GM23338 (cell line): ENCODE data around the gene LSM2. TPM values are rescaled to one million over a fixed set of nuclear protein-coding genes. Genes with fewer than 3 reads are reported as not detected.

Experiments
- NANOG ChIP-seq: IDR thresholded peaks from 2 replicates; pipeline ENCODE4 v1.6.1; 2016; ENCODE audit warnings: antibody characterized with exemption, borderline replicate concordance
- polyA plus RNA-seq: library from polyadenylated mRNA; unstranded; fragments of >200 nt; fragmentation: Nextera tagmentation; extraction: Ambion mirVana; gene quantifications from 2 replicates; pipeline ENCODE4 v1.2.1, GENCODE V29; 2016
- small RNA-seq: library from RNA; depleted of rRNA; stranded (forward); fragments of <200 nt; gene quantifications from one replicate; pipeline ENCODE3, GENCODE V24; 2014; ENCODE audit warnings: low replicate concordance
- total RNA-seq: library from RNA; depleted of rRNA; stranded (reverse); fragments of >200 nt; shearing (Covaris generic); gene quantifications from 2 replicates; pipeline ENCODE4 v1.2.3, GENCODE V29; 2014; rRNA removed
- TF ChIP-seq, protein P1 (sequence below): IDR thresholded peaks from one replicate; pipeline ENCODE4 v1.6.1; 2018; ENCODE audit warnings: antibody characterized with exemption; ENCODE audit not compliant: unreplicated experiment
- TF ChIP-seq, protein P2 (sequence below), 2 experiments: fragments of 200-600 bp in 1 of 2; sonication (generic) in 1 of 2; conservative IDR thresholded peaks; 2 replicates each; pipeline versions ENCODE4 v1.5.1 to v1.6.1; 2016 to 2017; ENCODE audit warnings: antibody characterized with exemption in 2 of 2, low read depth in 2 of 2, mild to moderate bottlenecking in 2 of 2, moderate library complexity in 1 of 2

LSM2 gene
- total and polyA plus RNA-seq, 2 experiments from 2014 or later, result 106 to 140 TPM

DNA sequence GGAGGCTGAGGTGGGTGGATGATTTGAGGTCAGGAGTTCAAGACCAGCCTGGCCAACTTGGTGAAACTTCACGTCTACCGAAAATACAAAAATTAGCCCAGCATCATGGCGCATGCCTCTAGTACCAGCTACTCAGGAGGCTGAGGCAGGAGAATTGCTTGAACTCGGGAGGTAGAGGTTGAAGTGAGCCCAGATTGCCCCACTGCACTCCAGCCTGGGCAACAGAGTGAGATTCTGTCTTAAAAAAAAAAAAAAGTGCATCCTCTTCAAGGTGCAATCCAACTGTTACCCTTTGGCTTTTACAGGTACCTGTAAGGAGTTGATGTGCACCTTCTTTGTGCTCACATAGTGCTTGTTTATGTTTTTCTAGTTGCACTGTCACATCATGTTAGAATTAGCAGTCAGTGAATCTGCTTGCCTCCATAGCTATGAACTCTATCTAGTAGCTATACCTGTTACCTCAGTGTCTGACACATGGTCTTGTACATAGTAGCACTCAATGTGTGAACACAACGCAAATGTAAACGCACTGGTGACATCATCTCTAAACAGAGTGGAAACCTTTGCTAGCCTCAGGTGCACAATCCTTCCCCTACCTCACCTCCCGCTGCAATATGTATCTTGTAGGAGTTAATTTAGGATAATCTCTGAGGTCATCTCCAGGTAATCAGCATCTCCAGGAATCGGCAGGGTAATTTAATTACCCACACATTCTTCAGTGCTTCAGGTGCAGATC is 57.3 kb downstream of the LSM2 start (continued):
- TF ChIP-seq, protein P1, sequence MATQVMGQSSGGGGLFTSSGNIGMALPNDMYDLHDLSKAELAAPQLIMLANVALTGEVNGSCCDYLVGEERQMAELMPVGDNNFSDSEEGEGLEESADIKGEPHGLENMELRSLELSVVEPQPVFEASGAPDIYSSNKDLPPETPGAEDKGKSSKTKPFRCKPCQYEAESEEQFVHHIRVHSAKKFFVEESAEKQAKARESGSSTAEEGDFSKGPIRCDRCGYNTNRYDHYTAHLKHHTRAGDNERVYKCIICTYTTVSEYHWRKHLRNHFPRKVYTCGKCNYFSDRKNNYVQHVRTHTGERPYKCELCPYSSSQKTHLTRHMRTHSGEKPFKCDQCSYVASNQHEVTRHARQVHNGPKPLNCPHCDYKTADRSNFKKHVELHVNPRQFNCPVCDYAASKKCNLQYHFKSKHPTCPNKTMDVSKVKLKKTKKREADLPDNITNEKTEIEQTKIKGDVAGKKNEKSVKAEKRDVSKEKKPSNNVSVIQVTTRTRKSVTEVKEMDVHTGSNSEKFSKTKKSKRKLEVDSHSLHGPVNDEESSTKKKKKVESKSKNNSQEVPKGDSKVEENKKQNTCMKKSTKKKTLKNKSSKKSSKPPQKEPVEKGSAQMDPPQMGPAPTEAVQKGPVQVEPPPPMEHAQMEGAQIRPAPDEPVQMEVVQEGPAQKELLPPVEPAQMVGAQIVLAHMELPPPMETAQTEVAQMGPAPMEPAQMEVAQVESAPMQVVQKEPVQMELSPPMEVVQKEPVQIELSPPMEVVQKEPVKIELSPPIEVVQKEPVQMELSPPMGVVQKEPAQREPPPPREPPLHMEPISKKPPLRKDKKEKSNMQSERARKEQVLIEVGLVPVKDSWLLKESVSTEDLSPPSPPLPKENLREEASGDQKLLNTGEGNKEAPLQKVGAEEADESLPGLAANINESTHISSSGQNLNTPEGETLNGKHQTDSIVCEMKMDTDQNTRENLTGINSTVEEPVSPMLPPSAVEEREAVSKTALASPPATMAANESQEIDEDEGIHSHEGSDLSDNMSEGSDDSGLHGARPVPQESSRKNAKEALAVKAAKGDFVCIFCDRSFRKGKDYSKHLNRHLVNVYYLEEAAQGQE, result no peak
- TF ChIP-seq, protein P2, sequence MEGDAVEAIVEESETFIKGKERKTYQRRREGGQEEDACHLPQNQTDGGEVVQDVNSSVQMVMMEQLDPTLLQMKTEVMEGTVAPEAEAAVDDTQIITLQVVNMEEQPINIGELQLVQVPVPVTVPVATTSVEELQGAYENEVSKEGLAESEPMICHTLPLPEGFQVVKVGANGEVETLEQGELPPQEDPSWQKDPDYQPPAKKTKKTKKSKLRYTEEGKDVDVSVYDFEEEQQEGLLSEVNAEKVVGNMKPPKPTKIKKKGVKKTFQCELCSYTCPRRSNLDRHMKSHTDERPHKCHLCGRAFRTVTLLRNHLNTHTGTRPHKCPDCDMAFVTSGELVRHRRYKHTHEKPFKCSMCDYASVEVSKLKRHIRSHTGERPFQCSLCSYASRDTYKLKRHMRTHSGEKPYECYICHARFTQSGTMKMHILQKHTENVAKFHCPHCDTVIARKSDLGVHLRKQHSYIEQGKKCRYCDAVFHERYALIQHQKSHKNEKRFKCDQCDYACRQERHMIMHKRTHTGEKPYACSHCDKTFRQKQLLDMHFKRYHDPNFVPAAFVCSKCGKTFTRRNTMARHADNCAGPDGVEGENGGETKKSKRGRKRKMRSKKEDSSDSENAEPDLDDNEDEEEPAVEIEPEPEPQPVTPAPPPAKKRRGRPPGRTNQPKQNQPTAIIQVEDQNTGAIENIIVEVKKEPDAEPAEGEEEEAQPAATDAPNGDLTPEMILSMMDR (conservative IDR thresholded peaks at IDR 0.05; ENCODE audit: low read depth in 2 of 2), result no peak
- TF ChIP-seq NANOG, result no peak

Small RNA genes lying within 50 kb of the gene (small RNA-seq; reads per million reads assigned to genes)
- gene MSH5-SAPCD1, result not detected
- not detected for gene RF00019
- not detected for gene RNU6-850P
- not detected for gene SAPCD1
- 153 reads per million, percentile 99 among the genes with 10 or more reads in this experiment for gene SNORD48
- gene SNORD52, result not detected

Other genes starting within 250 kb of the LSM2 start
Only the 30 nearest of the 40 such genes appear.
- gene BAG6, start 154.3 kb downstream of the LSM2 start, total RNA-seq, result 289 and 292 TPM in 2 replicates
- gene BAG6, start 154.3 kb downstream of the LSM2 start, polyA plus RNA-seq, result 169 and 183 TPM in 2 replicates
- gene APOM, start 151.1 kb downstream of the LSM2 start, total RNA-seq, result 1.2 and 4.2 TPM in 2 replicates
- 10.0 and 10.7 TPM in 2 replicates for gene APOM, start 151.1 kb downstream of the LSM2 start, polyA plus RNA-seq
- gene C6orf47, start 146.2 kb downstream of the LSM2 start, total RNA-seq, result 12.8 and 15.0 TPM in 2 replicates
- 9.4 TPM in 2 replicates for gene C6orf47, start 146.2 kb downstream of the LSM2 start, polyA plus RNA-seq
- gene GPANK1, start 142.0 kb downstream of the LSM2 start, total RNA-seq, result 24.6 and 27.1 TPM in 2 replicates
- gene GPANK1, start 142.0 kb downstream of the LSM2 start, polyA plus RNA-seq, result 49.2 and 54.0 TPM in 2 replicates
- gene CSNK2B, start 140.9 kb downstream of the LSM2 start, total RNA-seq, result 210 and 260 TPM in 2 replicates
- 271 and 282 TPM in 2 replicates for gene CSNK2B, start 140.9 kb downstream of the LSM2 start, polyA plus RNA-seq
- 3.8 and 7.9 TPM in 2 replicates for gene LY6G5B, start 137.0 kb downstream of the LSM2 start, total RNA-seq
- gene LY6G5B, start 137.0 kb downstream of the LSM2 start, polyA plus RNA-seq, result 8.4 and 8.5 TPM in 2 replicates
- gene LY6G5C, start 125.9 kb downstream of the LSM2 start, total RNA-seq, result 1.1 TPM in 1 of 2 replicates, not detected in the other
- gene LY6G5C, start 125.9 kb downstream of the LSM2 start, polyA plus RNA-seq, result 2.1 TPM in 2 replicates
- 29.7 and 37.0 TPM in 2 replicates for gene ABHD16A, start 103.6 kb downstream of the LSM2 start, total RNA-seq
- gene ABHD16A, start 103.6 kb downstream of the LSM2 start, polyA plus RNA-seq, result 25.9 and 26.9 TPM in 2 replicates
- gene LY6G6F, start 100.1 kb downstream of the LSM2 start, total RNA-seq, result not detected in 2 replicates
- not detected in 2 replicates for gene LY6G6F, start 100.1 kb downstream of the LSM2 start, polyA plus RNA-seq
- not detected in 2 replicates for gene LY6G6D, start 91.6 kb downstream of the LSM2 start, total RNA-seq
- not detected in 2 replicates for gene LY6G6D, start 91.6 kb downstream of the LSM2 start, polyA plus RNA-seq
- not detected in 2 replicates for gene LY6G6C, start 85.2 kb downstream of the LSM2 start, total RNA-seq
- gene LY6G6C, start 85.2 kb downstream of the LSM2 start, polyA plus RNA-seq, result 0.23 TPM in 1 of 2 replicates, not detected in the other
- gene MPIG6B, start 83.6 kb downstream of the LSM2 start, total RNA-seq, result not detected in 2 replicates
- gene MPIG6B, start 83.6 kb downstream of the LSM2 start, polyA plus RNA-seq, result 0.12 and 0.13 TPM in 2 replicates
- gene DDAH2, start 77.7 kb downstream of the LSM2 start, total RNA-seq, result 58.7 and 62.2 TPM in 2 replicates
- 65.0 and 65.1 TPM in 2 replicates for gene DDAH2, start 77.7 kb downstream of the LSM2 start, polyA plus RNA-seq
- 226 and 269 TPM in 2 replicates for gene CLIC1, start 70.4 kb downstream of the LSM2 start, total RNA-seq
- gene CLIC1, start 70.4 kb downstream of the LSM2 start, polyA plus RNA-seq, result 269 and 296 TPM in 2 replicates
- 23.9 and 27.2 TPM in 2 replicates for gene MSH5, start 67.0 kb downstream of the LSM2 start, total RNA-seq
- 12.1 and 12.8 TPM in 2 replicates for gene MSH5, start 67.0 kb downstream of the LSM2 start, polyA plus RNA-seq
- gene SAPCD1, start 44.3 kb downstream of the LSM2 start, total RNA-seq, result 3.9 TPM in 1 of 2 replicates, not detected in the other
- gene SAPCD1, start 44.3 kb downstream of the LSM2 start, polyA plus RNA-seq, result 4.5 and 5.0 TPM in 2 replicates
- gene VWA7, start 29.6 kb downstream of the LSM2 start, total RNA-seq, result 0.07 and 0.12 TPM in 2 replicates
- 0.36 and 0.75 TPM in 2 replicates for gene VWA7, start 29.6 kb downstream of the LSM2 start, polyA plus RNA-seq
- gene VARS1, start 11.2 kb downstream of the LSM2 start, total RNA-seq, result 137 and 153 TPM in 2 replicates
- gene VARS1, start 11.2 kb downstream of the LSM2 start, polyA plus RNA-seq, result 66.0 and 71.2 TPM in 2 replicates
- gene HSPA1L, start 8.3 kb upstream of the LSM2 start, total RNA-seq, result 0.50 and 0.83 TPM in 2 replicates
- gene HSPA1L, start 8.3 kb upstream of the LSM2 start, polyA plus RNA-seq, result 0.44 and 0.49 TPM in 2 replicates
- 57.1 and 58.3 TPM in 2 replicates for gene HSPA1A, start 8.6 kb upstream of the LSM2 start, total RNA-seq
- 36.1 and 39.1 TPM in 2 replicates for gene HSPA1A, start 8.6 kb upstream of the LSM2 start, polyA plus RNA-seq
- 102 and 113 TPM in 2 replicates for gene HSPA1B, start 20.8 kb upstream of the LSM2 start, total RNA-seq
- 25.9 and 31.7 TPM in 2 replicates for gene HSPA1B, start 20.8 kb upstream of the LSM2 start, polyA plus RNA-seq
- gene NEU1, start 55.9 kb upstream of the LSM2 start, total RNA-seq, result 41.1 and 47.4 TPM in 2 replicates
- 31.4 and 32.3 TPM in 2 replicates for gene NEU1, start 55.9 kb upstream of the LSM2 start, polyA plus RNA-seq
- gene SLC44A4, start 72.0 kb upstream of the LSM2 start, total RNA-seq, result 3.7 and 4.6 TPM in 2 replicates
- gene SLC44A4, start 72.0 kb upstream of the LSM2 start, polyA plus RNA-seq, result 1.1 and 1.2 TPM in 2 replicates
- gene EHMT2, start 90.7 kb upstream of the LSM2 start, total RNA-seq, result 184 and 193 TPM in 2 replicates
- gene EHMT2, start 90.7 kb upstream of the LSM2 start, polyA plus RNA-seq, result 112 and 113 TPM in 2 replicates
- 14.4 and 14.9 TPM in 2 replicates for gene ZBTB12, start 95.1 kb upstream of the LSM2 start, total RNA-seq
- gene ZBTB12, start 95.1 kb upstream of the LSM2 start, polyA plus RNA-seq, result 0.18 and 0.68 TPM in 2 replicates
- gene C2, start 120.8 kb upstream of the LSM2 start, total RNA-seq, result 1.7 and 2.4 TPM in 2 replicates
- 0.16 and 0.23 TPM in 2 replicates for gene C2, start 120.8 kb upstream of the LSM2 start, polyA plus RNA-seq
- not detected in 2 replicates for gene CFB, start 139.1 kb upstream of the LSM2 start, total RNA-seq
- 0.86 TPM in 1 of 2 replicates, not detected in the other for gene CFB, start 139.1 kb upstream of the LSM2 start, polyA plus RNA-seq
- 64.0 and 69.0 TPM in 2 replicates for gene NELFE, start 152.0 kb upstream of the LSM2 start, total RNA-seq
- 86.0 and 93.4 TPM in 2 replicates for gene NELFE, start 152.0 kb upstream of the LSM2 start, polyA plus RNA-seq
- 47.2 and 50.2 TPM in 2 replicates for gene SKIC2, start 152.2 kb upstream of the LSM2 start, total RNA-seq
- gene SKIC2, start 152.2 kb upstream of the LSM2 start, polyA plus RNA-seq, result 21.6 and 24.5 TPM in 2 replicates
- gene DXO, start 165.2 kb upstream of the LSM2 start, total RNA-seq, result 12.1 and 19.7 TPM in 2 replicates
- gene DXO, start 165.2 kb upstream of the LSM2 start, polyA plus RNA-seq, result 15.6 and 16.2 TPM in 2 replicates